ENCODE results near the gene LBX2. TPM values are rescaled to one million over a fixed set of nuclear protein-coding genes. Genes with fewer than 3 reads are reported as not detected.
A peak's percentile ranks its signal among the peaks of the same experiment; 100 is the strongest.

LBX2 gene
- total and polyA plus RNA-seq, 2 experiments from 2014 or later = 0.24 to 0.57 TPM

- TF ChIP-seq EZH2phosphoT487 (IDR thresholded peaks at IDR 0.05; ENCODE audit: unreplicated experiment) = no peak
- no peak for TF ChIP-seq ETS1 (IDR thresholded peaks at IDR 0.05)
- TF ChIP-seq JUNB (IDR thresholded peaks at IDR 0.05; ENCODE audit: unreplicated experiment) = no peak
- TF ChIP-seq, protein P1, sequence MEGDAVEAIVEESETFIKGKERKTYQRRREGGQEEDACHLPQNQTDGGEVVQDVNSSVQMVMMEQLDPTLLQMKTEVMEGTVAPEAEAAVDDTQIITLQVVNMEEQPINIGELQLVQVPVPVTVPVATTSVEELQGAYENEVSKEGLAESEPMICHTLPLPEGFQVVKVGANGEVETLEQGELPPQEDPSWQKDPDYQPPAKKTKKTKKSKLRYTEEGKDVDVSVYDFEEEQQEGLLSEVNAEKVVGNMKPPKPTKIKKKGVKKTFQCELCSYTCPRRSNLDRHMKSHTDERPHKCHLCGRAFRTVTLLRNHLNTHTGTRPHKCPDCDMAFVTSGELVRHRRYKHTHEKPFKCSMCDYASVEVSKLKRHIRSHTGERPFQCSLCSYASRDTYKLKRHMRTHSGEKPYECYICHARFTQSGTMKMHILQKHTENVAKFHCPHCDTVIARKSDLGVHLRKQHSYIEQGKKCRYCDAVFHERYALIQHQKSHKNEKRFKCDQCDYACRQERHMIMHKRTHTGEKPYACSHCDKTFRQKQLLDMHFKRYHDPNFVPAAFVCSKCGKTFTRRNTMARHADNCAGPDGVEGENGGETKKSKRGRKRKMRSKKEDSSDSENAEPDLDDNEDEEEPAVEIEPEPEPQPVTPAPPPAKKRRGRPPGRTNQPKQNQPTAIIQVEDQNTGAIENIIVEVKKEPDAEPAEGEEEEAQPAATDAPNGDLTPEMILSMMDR (conservative IDR thresholded peaks at IDR 0.05; ENCODE audit: low read depth in 2 of 2) = no peak
- TF ChIP-seq STAT1 (IDR thresholded peaks at IDR 0.05; ENCODE audit: unreplicated experiment) = no peak
Observed at GRCh38 chr2:74530239-74531187, 31.1 kb upstream of the LBX2 start (continued).

DNA sequence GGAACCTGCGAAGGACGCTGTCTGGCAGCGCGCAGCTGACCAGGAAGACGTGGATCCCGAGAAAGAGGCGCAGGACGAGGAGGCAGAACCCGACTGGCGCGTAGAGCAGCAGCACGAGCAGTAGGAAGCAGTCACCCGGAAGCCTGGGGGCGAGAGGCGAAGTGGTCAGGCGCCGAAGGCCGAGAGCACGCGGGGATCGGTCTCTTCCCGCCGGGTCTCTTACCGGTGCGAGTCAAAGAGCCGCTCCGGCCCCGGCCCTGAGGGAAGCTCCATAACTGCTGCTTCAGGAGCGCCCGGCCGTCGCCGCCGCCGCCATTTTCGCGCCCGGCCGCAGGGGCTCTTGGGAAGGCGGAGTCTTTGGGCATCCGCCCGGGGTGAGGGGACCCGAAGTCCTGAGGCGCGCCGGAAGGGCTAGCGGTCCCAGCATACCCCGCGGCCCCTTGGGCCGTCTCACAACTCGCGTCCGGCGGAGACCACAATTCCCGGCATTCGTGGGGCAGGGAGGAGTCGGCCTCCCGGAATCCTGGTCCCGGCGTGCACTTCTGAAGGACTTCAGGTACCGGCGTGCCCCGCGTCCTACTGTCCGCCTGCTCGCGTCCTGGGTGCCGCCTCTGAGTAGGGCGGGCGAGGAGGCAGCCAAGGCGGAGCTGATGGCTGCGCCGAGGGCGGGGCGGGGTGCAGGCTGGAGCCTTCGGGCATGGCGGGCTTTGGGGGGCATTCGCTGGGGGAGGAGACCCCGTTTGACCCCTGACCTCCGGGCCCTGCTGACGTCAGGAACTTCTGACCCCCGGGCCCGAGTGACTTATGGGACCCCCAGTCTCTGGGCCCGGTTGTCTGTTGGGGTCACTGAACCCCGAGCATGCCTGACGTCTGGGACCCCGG, 30.2 kb upstream of the LBX2 start, which contains the start of the genes AUP1 and HTRA2:
AUP1 (minus strand) TSS at position 350 of the 882 bp plus-strand sequence; CDS start at position 273, 77 bp downstream.
HTRA2 (plus strand) TSS at position 577 of the 882 bp plus-strand sequence; CDS start at position 651, 74 bp downstream.
- H3K4me2 ChIP-seq = peak within 1 kb of the TSS; percentile 98
- no peaks in the 10 kb centered on the region for H3K9me2 ChIP-seq (ENCODE audit: insufficient read depth)
- DNase-seq (ENCODE audit: low spot score) (peak; percentile 100), ATAC-seq (peak; percentile 94)
- H3K27me3 ChIP-seq (ENCODE audit: insufficient read depth) = no peaks in the 10 kb centered on the region
- H3K36me3 Mint-ChIP-seq (ENCODE audit: low read depth) = peaks cover 55% of the 10 kb centered on the region
- H4K20me1 ChIP-seq (replicated peaks; ENCODE audit: insufficient read depth) = peaks cover 9% of the 10 kb centered on the region; the same call in 1 of the 2 replicates
- peak; percentile 52 for TF ChIP-seq CREB1 (CRISPR knock-in tag; IDR thresholded peaks at IDR 0.05; ENCODE audit: low read depth)
- TF ChIP-seq POLR2AphosphoS5 (IDR thresholded peaks at IDR 0.05; ENCODE audit: low read depth) = peak; percentile 89
- peak; percentile 98 for TF ChIP-seq ETS1 (IDR thresholded peaks at IDR 0.05)
- TF ChIP-seq EZH2 (IDR thresholded peaks at IDR 0.05; ENCODE audit: low read depth, unreplicated experiment) = no peak
- peaks cover 18% of the 10 kb centered on the region for H3K79me2 ChIP-seq (replicated peaks; ENCODE audit: insufficient read depth)
- H3F3A ChIP-seq (replicated peaks; ENCODE audit: low read depth) = 0 out of 2 replicates have a peak, but pooled peaks cover 12% of the 10 kb centered on the region
- peak within 1 kb of the TSS; percentile 97 for H3K27ac Mint-ChIP-seq
- peaks cover 11% of the 10 kb centered on the region for H3K36me3 ChIP-seq (ENCODE audit: insufficient read depth)
- H2AFZ ChIP-seq = peak within 1 kb of the TSS; percentile 97
- peaks cover 7% of the 10 kb centered on the region; the same call in 1 of the 2 replicates for H3K4me1 ChIP-seq (ENCODE audit: insufficient read depth)
- H3K4me3 ChIP-seq = peak within 1 kb of the TSS; percentile 100
- peak within 1 kb of the TSS; percentile 100 for H3K4me3 Mint-ChIP-seq
- peaks cover 19% of the 10 kb centered on the region for H3K4me1 Mint-ChIP-seq
- H3K27ac ChIP-seq (ENCODE audit: low read depth) = peak within 1 kb of the TSS; percentile 83; the same call in 1 of the 2 replicates
- H3K27me3 Mint-ChIP-seq (ENCODE audit: insufficient read depth, low read depth, poor library complexity) = peaks cover 18% of the 10 kb centered on the region
- H3K9me3 Mint-ChIP-seq = no peaks in the 10 kb centered on the region; the same call in 2 of the 3 replicates
